Ureter (tissue), 1 donor: ENCODE measurements around the gene SOWAHC. TPM values are rescaled to one million over a fixed set of nuclear protein-coding genes. Genes with fewer than 3 reads are reported as not detected.
A peak's percentile ranks its signal among the peaks of the same experiment; 100 is the strongest.
"Not testable (repeated sequence)": the region's sequence is repeated elsewhere in the genome, so short reads cannot be mapped to it uniquely, and the experiment has no call there.

ENCODE experiments used
- DNase-seq: peaks from one replicate; pipeline ENCODE4 v3.0.0-alpha.2; 2020; ENCODE audit warnings: low spot score
- total RNA-seq: library from RNA; stranded (reverse); gene quantifications from one replicate; pipeline ENCODE4 v1.2.4, GENCODE V29; 2023
- donor health status: DM: yes; HTN: yes; CAD: no.

The SOWAHC gene
- total RNA-seq: 19.6 TPM

GRCh38 chr2:109613922-109614714 lies at the start of gene SOWAHC, which contains the start of gene SEPTIN10:
TSS of gene SOWAHC (plus strand) at chr2:109614364. CDS start at chr2:109614490, 126 bp downstream.
TSS of gene SEPTIN10 (minus strand) at chr2:109613966. CDS start at chr2:109613827, 139 bp downstream.
- DNase-seq: peak; percentile 96

DNA sequence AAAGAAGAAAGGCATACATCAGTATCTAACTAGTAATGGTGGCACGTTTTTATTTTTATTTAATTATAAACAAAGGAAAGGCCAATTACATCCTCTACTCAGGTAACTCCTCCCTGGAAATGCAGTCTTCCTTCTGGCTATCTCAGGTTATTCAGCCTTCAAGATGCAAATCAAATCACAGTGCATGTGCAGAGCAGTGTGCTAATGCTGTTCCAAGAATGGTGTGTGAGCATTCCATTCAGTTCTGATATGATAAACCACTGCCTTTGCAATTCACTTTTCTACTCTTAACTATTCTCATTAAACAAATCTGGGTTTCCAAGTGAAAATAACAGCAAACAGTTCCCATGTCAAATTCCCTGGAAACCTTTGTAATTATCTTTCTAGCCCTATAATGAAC lies 38.8 kb upstream of the SOWAHC start:
- no peak for DNase-seq

DNA sequence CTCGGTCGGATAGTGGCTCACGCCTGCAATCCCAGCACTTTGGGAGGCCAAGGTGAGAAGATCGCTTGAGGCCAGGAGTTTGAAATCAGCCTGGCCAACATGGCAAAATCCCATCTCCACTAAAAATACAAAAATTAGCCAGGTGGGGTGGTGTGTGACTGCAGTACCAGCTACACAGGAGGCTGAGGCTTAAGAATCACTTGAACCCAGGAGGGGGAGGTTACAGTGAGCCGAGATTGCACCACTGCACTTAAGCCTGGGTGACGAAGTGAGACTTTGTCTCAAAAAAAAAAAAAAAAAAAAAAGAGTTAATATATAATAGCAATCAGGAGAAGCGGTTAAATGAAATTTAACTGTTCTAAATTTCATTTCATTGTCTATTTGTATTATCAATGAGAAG lies 36.5 kb upstream of the SOWAHC start:
- not testable (repeated sequence) for DNase-seq

DNA sequence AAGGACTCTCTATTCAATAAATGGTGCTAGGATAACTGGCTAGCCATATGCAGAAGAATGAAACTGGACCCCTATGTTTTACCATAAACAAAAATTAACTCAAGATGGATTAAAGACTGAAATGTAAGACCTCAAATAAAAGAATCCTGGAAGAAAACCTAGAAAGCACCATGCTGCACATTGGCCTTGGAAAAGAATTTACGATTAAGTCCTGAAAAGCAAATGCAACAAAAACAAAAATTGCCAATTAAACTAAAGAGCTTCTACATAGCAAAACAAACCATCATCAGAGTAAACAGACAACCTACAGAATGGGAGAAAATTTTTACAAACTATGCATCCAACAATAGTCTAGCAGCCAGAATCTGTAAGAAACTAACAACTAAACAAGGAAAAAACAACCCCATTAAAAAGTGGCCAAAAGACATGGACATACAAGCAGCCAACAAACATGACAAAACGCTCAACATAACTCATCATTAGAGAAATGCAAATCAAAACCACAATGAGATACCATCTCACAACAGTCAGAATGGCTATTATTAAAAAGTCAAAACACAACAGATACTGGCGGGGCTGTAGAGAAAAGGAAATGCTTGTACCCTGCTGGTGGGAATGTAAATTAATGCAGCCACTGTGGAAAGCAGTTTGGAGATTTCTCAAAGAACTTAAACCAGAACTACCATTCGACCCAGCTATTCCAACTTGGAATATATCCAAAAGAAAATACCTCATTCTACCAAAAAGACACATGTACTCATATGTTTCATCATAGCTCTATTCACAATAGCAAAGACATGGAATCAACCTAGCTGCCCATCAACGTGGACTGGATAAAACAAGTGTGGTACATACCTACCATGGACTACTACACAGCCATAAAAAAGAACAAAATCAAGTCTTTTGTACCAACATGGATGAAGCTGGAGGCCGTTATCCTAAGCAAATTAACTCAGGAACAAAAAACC lies 31.0 kb upstream of the SOWAHC start:
- no peak for DNase-seq

DNA sequence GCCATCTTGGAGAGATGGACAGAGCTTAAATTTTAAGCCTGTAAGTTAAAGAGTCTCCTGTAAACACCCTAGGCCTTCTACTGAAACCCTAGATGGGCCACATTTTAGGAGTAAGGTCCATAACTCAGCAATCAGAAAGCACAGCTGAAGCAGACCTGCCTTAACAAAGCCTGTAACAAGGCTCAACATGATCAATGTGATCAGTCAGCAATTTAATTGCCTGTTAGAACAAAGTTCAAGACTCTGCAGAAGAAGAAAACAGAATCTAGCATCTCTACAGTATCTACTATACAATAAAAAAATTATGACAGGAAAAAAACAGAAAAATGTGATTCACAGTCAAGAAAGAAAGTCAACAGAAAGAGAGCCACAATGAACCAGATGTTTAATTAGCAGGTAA lies 27.5 kb upstream of the SOWAHC start:
- no peak for DNase-seq

DNA sequence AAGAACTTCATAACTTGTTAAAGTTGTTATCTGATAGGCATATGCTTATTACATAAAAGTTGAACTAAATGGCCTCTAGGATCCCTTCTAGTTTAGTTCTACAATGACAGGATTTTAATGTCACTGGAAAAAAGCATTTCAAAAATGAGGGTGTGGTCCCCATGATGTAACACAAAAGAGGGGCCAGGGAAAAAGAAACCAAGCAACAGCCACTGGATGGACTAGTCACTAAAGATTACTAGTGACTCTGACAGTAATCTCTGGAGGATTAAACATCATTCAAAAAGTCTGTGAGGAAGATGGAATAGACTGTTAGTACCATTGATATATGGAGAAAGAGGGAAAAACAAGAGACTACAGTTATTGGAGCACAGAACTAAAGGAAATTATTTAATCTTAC lies 23.0 kb upstream of the SOWAHC start:
- no peak for DNase-seq

DNA sequence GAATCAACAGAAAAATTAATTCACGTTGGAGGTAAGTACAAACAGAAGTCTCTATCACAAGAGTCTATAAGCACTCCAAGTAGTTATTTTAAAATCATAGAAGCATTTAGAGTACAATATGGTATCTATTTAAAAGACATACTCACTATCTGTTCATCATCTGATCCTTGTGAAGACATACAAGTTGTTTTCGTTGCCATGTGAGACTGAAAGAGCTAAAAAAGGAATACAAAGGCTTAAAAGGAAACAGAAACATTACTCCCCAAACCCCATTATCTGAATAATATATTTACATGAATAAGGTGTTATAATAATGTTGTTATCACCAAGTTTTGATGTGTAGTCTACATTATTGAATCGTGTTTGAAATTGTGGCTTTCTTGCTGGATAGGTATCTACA lies 21.3 kb upstream of the SOWAHC start:
- no peak for DNase-seq

DNA sequence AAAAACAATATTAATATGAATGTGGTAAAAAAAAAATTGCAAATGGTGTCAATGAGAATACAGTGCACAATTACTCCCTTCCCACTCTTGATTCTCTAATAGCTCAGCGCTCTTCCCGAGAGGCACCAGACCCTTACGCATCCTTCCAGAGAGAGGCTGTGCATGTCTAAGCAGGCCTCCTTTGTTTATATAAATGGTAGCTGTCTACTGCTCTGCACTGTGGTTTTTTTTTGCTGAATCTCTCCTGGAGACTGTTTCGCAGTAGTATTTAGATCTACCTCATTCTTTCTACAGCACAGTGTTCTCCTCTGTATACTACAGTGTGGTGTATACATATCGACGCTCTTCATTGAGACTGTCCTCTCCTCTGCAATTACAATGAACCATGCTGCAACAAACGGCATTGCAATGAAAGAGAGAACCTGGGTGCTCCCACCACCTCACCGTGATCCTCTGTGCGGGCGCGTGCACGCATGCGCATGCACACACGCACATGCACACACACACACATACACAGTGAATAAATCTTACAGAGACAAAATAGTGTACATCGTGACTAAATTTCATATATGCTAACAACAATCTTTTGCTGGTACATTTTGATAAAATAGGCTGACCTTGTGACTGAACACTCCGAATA lies 19.8 kb upstream of the SOWAHC start:
- no peak for DNase-seq

- no peak for DNase-seq
Observed at GRCh38 chr2:109595644-109596043, 18.5 kb upstream of the SOWAHC start.

DNA sequence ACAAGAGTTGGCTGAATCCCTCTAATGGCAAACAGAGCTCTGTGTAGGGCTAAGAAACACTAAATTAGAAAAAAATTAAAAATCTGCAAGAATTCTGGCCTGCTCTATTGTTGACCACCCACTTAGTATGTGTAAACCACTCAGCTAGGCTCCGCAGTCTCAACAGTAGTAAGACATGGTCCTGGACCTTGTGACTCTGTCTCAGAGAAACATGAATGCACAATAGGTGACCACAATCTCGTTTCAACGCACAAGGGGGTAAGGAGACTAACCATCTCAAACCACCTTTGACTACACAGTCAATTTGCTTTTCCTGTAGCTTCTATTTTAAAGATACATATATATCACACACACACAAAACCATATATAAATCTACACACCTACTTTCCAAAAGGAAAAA lies 16.9 kb upstream of the SOWAHC start:
- DNase-seq: no peak

DNA sequence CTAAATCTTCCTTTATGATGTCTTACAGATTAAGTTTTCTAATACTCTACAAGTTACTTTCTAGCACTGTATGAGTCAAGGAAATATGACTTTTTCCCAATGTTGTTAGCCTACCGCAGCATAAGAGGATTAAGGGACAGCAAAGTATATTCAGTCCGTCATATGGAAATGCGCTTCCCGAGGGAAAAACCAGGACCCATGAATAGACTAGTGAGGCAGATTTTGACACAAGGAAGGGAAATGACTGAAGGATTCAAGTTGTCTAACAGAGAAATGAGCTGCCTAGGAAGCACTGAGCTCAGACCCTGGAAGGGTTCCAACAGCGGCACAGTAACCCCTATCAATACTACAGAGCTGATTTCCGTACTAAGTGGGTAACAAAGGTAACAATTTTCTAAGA lies 12.4 kb upstream of the SOWAHC start:
- no peak for DNase-seq

DNA sequence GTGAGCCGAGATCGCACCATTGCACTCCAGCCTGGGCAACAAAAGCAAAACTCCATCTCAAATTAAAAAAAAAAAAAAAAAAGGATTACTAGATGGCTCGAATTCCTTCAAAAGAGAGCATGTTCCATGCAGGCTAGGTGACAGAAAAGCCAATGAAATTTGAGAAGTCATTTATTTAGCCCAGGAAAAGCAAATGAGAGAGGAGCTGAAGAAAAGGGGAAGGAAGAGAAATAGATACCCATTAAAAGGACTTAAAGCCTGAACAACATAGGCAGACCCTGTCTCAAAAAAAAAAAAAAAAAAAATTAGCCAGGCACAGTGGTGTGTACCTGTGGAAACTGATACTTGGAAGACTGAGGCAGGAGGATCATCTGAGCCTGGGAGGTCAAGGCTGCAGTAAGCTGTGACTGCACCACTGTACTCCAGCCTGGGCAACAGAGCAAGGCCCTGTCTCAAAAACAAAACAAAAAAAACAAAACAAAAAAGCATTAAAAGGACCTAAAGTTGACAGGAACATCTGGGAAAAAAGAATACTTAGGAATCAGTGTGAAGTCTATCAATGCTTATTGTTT lies 11.5 kb upstream of the SOWAHC start:
- DNase-seq: no peak

GRCh38 chr2:109604597-109604996 lies 9.6 kb upstream of the SOWAHC start:
- no peak for DNase-seq

DNA sequence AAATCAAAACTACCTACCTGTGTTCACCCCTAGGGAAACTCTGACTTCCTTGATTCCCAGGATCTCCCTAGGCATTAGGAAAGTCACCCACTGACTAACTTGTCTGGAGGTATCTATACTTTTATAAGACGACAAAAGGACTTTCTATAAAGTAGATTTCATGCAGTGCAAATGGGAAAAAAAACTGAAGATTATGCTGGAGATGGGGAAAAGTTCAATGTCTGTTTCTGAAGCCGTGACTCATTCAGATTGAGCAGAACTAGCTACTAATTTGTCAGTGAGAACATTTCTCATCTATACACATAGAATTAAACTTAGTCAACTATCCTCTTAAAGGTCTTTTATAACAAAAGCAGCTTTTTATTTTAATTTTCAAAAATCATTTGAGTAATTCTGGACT lies 6.4 kb upstream of the SOWAHC start:
- no peak for DNase-seq

GRCh38 chr2:109609352-109610024 lies 4.7 kb upstream of the SOWAHC start:
- DNase-seq: no peak

DNA sequence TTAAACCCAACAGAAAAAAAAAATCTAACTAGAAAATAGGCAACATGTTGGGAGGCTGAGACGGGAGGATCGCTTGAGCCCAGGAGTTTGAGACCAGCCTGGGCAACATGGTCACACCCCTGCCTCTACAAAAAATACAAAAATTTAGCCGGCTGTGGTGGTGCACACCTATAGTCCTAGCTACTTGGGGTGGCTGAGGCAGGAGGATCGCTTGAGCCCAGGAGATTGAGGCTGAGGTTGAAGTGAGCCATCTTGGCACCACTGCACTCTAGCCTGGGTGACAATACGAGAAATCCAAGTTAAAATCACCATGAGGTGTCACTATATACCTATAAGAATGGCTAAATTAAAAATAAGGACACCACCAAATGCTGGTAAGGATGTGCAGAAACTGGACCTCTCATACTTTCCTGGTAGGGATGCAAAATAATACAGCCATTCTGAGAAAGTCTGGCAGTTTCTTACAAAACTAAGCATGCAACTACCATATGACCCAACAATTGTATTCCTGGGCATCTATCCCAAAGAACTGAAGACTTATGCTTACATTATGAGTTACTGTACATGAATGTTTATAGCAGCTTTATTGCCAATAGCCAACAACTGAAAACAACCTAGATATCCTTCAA lies 2.6 kb upstream of the SOWAHC start:
- DNase-seq: no peak

DNA sequence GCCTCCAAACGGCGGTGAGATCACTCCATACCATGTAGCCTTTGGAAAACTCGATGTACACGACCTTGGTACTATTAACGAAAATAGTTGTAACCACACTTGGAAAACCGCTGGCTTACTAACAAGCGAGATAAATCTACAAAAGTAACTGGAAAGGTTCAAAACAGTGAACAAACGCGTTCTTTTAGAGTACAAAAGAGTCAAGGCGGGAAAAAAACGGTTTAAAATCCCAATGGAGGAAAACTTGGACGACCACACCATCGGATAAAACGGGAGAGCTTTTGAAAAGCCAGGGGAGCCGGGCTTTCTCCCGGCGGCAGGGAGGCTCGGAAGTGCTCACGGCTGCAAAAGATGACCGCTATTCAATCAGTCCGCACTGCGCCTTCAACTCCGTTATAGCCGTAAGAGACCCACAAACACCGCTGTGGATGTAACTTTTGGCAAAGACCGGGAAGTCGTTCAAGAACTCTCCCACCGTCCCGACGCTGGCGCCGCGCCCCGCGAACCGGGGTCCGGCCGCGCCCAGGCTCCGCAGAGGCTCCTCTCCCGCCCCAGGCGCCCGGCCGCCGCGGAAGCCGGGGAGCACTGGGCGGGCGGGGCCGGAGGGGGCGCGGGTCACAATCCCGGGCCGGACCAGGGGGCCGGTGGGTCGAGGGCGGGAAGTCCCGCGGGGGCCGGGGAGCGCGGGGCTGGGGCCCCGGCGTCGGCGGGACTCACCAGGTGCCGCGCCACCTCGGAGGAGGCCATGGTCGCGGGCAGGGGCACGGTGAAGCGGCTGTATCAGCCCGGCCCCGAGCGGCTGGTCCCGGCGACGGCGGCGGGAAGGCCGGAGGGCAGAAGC lies 863 bp upstream of the SOWAHC start:
- no peak for DNase-seq

DNA sequence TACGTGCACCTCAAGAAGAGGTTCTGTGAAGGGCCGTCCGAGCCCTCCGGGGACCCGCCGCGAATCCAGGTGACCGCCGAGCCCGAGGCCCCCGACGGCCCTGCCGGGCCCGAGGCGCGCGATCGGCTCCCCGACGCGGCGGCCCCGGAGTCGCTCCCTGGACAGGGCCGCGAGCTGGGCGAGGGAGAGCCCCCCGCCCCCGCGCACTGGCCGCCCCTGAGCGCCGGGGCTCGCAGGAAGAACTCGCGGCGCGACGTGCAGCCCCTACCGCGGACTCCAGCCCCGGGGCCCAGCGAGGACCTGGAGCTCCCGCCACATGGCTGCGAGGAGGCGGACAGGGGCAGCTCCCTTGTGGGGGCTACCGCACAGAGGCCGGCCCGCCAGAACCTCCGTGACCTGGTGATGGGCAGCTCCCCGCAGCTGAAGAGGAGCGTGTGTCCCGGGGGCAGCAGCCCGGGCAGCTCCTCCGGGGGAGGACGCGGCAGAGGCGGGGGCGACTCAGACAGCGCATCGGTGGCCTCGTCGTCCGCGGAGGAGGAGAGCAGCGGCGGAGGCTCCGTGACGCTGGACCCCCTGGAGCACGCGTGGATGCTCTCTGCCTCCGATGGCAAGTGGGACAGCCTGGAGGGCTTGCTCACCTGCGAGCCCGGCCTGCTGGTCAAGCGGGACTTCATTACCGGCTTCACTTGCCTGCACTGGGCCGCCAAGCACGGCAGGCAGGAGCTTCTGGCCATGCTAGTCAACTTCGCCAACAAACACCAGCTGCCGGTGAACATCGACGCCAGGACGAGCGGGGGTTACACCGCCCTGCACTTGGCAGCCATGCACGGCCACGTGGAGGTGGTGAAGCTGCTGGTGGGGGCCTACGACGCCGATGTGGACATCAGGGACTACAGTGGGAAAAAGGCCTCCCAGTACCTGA lies 812 bp downstream of the SOWAHC start:
- DNase-seq: no peak

DNA sequence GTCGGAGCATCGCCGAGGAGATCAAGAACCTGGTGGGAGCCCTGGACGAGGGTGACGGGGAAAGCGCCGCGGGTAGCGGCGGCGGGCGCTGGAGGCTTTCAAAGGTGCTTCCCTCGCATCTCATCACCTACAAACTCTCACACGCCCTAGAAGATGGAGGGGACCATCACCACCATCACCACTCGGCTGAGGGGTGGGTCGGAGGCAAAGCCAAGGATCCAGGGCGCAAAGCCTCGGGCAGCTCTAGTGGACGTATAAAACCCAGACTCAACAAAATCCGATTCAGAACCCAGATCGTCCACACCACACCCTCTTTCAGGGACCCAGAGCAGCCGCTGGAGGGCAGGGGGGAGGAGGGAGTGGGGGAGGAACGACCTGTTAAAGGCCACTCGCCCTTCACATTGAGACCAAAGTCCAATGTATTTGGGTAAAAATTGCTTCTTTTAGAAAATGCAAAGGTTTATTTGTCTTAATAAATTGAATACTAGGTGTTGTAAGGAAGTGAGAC lies 1.5 kb downstream of the SOWAHC start:
- DNase-seq: no peak
